ENCODE measurements around the gene PDE4D.

DNA sequence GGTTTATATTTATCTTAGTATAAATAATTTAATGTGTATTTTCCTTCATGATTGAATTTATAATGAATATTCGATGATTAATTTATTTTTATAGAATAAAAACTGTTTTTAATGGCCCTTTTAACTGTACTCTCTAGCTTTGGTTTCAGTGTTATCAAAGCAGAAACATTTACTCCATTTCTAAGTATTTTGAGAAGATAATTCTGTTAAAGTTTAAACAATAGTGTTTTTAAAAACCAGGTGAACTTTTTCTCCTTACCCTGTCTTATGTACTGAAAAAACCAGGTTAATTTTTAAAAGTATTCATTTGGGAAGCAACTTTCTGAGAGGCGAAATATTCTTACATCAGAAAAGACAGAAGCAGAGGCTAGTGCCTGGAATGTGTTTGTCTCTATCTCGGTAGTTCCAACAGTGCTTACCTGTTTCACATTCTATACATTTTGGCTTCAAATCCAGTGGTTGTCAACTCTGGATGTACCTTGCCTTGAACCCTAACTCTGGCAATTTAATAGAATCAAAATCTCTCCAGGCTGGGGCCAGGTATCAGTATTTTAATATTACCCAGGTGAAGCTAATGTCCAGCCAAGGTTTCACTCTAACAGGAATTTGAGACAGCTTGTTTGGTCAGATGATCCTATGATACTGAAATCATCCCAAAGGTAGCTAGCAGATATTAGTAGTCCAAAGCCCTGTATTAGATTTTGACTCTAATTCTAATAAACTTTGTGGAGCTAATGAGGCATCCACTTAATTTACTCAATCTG is 434.4 kb downstream of the PDE4D start:
- TF ChIP-seq, protein P1, sequence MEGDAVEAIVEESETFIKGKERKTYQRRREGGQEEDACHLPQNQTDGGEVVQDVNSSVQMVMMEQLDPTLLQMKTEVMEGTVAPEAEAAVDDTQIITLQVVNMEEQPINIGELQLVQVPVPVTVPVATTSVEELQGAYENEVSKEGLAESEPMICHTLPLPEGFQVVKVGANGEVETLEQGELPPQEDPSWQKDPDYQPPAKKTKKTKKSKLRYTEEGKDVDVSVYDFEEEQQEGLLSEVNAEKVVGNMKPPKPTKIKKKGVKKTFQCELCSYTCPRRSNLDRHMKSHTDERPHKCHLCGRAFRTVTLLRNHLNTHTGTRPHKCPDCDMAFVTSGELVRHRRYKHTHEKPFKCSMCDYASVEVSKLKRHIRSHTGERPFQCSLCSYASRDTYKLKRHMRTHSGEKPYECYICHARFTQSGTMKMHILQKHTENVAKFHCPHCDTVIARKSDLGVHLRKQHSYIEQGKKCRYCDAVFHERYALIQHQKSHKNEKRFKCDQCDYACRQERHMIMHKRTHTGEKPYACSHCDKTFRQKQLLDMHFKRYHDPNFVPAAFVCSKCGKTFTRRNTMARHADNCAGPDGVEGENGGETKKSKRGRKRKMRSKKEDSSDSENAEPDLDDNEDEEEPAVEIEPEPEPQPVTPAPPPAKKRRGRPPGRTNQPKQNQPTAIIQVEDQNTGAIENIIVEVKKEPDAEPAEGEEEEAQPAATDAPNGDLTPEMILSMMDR (IDR thresholded peaks at IDR 0.05; ENCODE audit: low read length) = no peak
- TF ChIP-seq EZH2phosphoT487 (IDR thresholded peaks at IDR 0.05; ENCODE audit: low read length) = no peak

Data from MM.1S (cell line).